ENCODE results near the gene RHOXF2.
"Not testable (repeated sequence)": the region's sequence is repeated elsewhere in the genome, so short reads cannot be mapped to it uniquely, and the experiment has no call there.

RHOXF2 gene

GRCh38 chrX:120158313-120158712 is at the start of gene RHOXF2:
Gene RHOXF2, plus strand, starts transcription at chrX:120158613. Its CDS starts 138 bp downstream, at chrX:120158751.
- DNase-seq; intact Hi-C loops (cut with DNase I): not testable (repeated sequence)

DNA sequence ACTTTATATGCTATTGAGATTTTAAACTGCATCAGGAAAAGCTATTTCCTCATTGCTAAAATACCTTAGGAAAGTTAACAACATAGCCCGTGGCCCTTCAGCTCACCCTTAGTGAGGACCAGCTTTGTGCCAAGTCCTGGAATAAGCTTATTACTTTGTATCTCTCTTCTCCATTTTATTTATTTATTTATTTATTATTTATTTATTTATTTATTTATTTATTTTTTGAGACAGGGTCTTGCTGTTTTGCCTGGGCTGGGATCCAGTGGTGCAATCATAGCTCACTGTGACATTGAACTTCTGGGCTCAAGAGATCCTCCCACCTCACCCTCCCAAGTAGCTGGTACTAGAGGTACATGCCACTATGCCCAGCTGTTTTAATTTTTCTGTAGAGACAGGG is 49.0 kb upstream of the RHOXF2 start:
- intact Hi-C loops (cut with DNase I) = no loop called here
- DNase-seq = no peak

GRCh38 chrX:120111611-120112010 is 46.8 kb upstream of the RHOXF2 start:
- DNase-seq = no peak
- intact Hi-C loops (cut with DNase I) = loop anchor here (10.0 kb wide), 1 partner anchor 97 kb away; no protein-coding TSS in a partner anchor

GRCh38 chrX:120115438-120115963 is 42.9 kb upstream of the RHOXF2 start, which contains the start of gene RHOXF1:
Gene RHOXF1, minus strand, starts transcription at chrX:120115913. Its CDS starts 51 bp downstream, at chrX:120115862.
- intact Hi-C loops (cut with DNase I) = loop anchor here (10.0 kb wide), 1 partner anchor 101 kb away; no protein-coding TSS in a partner anchor

DNA sequence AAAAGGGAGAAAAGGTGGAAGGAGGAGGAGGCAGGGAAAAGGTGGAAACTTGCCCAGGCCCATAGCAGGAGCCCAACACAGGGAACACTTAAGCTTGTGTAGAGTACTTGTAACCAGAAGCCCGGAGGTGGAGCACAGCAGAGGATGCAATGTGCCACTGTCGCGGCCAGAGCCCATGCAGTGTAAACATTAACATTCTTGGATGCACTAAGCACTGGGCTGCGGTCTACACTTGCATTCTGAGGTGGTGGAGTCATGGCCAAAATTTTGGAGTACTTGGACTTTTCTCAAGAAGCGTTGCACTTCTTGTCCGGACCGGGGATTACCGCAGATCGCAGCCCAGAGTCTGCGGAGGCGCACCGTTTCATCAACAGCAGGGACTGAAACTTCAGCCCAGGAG is 38.2 kb upstream of the RHOXF2 start:
- intact Hi-C loops (cut with DNase I) = no loop called here
- no peak for DNase-seq

More at GRCh38 chrX:120115438-120115963, 42.9 kb upstream of the RHOXF2 start, which contains the start of gene RHOXF1:
- peak in 1 of 10 donors; percentile 55 for DNase-seq

DNA sequence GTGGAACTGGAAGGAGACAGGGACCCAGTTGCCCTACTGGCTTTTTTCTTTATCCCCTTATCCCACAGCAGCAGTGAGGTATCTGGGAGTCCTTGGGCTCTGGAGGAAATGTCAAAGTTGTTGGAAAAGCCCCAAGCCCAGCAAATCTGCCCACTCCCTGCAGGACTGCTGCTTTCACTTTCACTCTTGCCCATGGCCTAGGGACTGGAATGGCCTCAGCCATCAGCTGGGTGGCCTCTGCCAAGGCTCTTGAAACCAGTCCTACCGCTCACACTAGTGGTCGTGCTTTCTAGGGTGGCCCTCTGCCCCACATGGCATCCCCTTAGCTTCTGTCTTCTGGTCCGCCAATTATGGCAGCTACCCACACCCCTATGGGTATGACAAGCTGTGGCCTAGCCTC is 33.0 kb upstream of the RHOXF2 start:
- DNase-seq = no peak
- intact Hi-C loops (cut with DNase I) = no loop called here

DNA sequence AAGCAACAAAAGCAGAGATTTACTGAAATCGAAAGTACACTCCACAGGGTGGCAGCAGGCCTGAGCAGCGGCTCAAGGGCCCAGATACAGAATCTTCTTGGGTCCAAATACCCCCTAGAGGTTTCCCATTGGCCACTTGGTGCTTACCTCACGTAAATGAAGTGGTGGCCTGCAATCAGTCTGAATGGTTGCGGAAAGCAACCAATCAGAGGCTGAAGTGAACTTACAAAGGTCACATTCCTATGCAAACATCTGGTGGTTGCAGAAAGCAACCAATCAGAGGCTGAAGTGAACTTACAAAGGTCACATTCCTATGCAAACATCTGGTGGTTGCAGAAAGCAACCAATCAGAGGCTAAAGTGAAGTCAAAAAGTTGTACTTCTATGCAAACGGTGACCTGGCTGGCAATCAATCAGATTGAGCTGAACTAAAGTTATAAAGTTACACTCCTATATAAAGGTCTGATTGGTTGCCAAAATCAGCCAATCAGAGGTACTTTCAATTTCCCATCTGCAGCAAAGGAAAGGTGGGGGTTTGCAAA is 30.0 kb upstream of the RHOXF2 start:
- intact Hi-C loops (cut with DNase I); DNase-seq: not testable (repeated sequence)

DNA sequence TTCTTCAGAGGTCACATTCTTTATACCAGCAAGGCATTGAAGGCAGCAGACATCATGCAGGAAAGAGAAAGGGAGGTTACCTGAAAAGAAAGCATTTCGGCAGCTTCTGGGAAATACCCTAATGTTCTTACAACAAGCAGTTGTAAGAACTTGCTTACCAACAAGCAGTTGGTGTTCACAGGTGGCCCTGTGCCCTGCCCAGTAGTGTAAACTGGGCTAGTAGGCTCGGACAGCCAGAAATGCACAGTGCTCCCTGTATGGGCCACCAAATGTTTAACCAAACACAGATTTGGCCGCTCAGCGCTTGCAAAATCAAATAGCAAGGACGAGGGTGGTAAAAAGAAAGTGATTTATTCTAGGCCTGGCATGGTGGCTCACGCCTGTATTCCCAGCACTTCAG is 22.3 kb upstream of the RHOXF2 start:
- DNase-seq = no peak
- intact Hi-C loops (cut with DNase I) = no loop called here

GRCh38 chrX:120136840-120137239 is 21.6 kb upstream of the RHOXF2 start:
- intact Hi-C loops (cut with DNase I) = no loop called here
- DNase-seq = no peak

- intact Hi-C loops (cut with DNase I) = no loop called here
- DNase-seq = no peak
Measured at GRCh38 chrX:120137439-120137838, 21.0 kb upstream of the RHOXF2 start.

DNA sequence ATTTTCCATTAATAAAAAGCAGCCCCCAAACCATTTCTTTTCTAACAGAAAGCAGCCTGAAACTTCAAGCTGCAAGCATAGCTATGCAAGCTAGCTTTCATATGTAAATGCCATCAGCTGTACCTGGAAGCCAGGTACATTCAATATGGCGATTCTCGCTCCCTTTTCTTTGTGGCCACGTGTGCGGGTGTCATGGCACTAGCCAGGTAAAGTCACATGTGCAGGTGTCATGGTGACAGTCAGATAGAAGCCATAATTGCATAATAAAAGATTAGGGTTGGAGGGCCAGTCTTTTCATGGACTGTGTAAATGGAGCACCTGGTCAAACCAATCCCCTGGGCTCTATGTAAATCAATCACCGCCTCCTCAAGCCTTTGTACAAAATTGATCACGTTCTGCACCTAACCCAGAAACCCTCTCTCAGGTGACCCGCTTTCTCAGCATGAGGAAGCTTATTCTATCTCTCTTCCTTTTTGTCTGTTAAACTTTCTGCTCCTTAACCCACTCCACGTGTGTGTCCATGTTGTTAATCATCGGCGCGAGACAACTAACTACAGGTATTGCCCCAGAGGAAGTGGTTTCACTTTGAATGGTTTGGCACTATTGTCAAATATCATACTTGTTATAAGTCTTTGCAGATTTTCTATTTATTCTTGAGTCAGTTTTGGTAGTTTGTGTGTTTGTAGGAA is 18.0 kb upstream of the RHOXF2 start:
- intact Hi-C loops (cut with DNase I) = no loop called here
- DNase-seq = no peak

DNA sequence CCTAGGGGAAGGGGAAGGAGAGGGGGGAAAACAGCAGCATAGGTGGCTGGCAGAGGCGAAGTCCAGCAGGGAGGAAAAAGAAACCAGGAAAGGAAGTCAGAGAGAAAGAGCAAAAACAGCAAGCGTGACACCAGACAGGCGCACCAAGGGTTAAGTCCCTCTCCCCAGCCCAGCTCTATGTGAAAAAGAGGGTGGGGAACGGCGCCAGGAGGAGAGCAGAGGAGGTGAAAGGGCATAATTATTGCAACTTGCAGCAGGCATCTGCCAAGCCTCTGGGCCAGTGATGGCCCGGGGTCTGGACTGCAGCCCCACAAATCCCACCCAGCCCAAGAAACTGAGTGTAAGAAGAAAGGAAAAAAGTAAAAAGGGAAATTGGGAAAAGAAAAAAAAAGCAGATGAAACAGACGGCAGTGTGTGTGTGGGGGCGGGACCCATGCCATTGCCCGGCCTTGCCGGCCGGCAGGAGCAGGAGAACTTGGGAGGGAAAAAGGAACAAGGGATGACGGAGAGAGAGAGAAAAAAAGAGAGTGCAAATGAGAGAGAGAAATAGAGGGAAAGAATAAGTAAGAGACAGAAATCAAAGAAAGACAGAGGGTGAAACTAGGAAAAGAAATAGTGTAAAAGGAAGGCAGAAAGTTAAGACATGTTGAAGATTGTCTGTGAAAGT is 14.1 kb upstream of the RHOXF2 start:
- peak in 2 of 10 donors; percentile 14 to 79 for DNase-seq
- intact Hi-C loops (cut with DNase I) = no loop called here

DNA sequence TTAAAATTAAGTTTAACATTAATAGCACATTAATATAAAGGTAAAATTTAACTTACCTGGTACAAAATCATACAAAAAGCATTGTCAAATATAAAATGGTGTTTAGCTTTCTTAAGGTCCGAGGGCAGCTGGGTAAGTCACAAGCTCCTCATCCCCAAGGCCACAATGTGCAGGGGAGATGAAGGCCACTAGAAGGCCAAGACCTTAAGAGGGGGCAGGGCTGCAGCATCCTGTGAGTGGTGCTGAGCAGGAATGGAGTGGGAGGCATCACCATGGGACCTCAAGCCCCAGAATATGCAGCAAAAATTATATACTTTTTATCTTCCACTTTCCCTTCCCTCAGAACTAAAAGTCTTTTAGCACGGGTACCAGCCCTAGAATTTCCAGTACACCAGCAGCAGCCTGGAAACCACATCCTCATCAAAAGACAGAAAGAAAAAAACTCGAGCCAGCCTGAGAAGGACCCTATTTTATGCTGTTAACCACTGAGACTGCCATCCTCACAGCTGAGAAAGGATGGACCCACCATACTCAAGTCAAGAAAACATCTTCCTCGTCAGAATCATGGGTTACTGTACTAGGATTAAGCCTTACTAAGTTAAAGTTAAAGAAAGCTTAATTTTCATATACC is 13.0 kb upstream of the RHOXF2 start:
- intact Hi-C loops (cut with DNase I) = no loop called here
- DNase-seq = no peak

DNA sequence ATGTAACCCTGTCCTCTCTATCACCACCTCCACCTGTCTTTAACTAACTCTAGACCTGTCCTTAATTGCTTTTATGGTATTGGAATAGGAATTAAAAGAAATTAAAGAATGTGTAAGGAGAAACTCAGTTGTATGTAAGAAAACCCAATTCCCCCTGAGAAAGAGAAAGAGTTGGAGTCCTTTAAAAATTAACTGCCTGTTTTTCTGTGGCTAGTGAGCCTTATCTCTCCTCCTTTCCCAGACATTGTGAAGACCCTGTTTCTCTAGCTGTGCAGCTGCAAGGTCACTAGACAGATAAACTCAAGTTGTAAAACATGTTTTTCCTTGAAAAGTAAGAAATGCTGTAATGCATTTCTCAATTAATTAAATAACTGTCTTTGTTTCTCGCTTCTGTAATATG is 12.1 kb upstream of the RHOXF2 start:
- DNase-seq; intact Hi-C loops (cut with DNase I): not testable (repeated sequence)

GRCh38 chrX:120147537-120147936 is 10.9 kb upstream of the RHOXF2 start:
- intact Hi-C loops (cut with DNase I) = no loop called here

DNA sequence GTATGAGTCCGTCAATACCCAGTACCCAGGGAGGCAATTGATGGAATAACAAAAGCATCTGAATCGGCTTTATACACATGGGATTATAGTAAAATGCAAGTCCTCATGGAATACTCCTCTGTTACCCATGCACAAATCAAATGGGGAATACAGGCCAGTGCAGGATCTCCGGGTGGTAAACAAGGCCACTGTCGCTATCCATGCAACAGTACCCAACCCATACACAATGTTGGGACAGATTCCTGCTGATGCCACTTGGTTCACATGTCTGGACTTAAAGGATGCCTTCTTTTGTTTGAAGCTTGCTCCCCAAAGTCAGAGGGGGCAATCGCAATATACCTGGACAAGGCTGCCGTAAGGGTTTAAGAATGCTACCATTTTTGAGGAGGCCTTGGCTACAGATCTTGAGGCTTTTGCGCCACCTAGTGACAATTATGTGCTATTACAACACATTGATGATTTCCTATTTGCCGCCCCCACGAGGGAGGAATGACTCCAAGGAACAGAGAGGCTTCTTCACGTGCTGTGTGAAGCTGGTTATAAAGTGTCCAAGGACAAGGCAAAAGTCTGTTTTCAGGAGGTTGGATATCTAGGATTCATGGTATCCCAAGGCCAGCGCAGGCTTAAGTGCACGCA is 8.2 kb upstream of the RHOXF2 start:
- intact Hi-C loops (cut with DNase I); DNase-seq: not testable (repeated sequence)

More at GRCh38 chrX:120147537-120147936, 10.9 kb upstream of the RHOXF2 start:
- DNase-seq = no peak

DNA sequence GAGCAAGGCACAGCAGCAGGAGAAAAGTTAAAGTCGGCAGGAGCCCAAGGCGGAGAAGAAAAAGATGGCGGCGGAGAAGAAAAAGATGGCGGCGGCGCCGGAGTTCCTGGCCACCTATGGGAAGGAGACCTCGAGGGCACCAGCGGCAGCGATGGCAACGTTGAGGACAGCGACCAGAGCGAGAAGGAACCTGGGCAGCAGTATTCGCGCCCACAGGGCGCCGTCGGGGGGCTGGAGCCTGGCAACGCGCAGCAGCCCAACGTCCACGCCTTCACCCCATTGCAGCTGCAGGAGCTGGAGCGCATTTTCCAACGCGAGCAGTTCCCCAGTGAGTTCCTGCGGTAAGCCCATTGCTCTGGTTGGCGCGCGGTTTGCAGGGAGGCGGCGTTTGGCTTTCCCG is 673 bp downstream of the RHOXF2 start:
- intact Hi-C loops (cut with DNase I); DNase-seq: not testable (repeated sequence)

DNA sequence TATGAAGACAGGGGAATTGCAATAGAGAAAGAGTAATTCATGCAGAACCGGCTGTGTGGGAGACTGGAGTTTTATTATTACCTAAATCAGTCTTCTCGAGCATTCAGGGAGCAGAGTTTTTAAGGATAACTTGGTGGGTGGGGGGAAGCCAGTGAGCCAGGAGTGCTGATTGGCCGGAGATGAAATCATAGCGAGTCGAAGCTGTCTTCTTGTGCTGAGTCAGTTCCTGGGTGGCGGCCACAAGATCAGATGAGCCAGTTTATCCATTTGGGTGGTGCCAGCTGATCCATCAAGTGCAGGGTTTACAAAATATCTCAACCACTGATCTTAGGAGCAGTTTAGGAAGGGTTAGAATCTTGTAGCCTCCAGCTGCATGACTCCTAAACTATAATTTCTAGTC is 34.8 kb downstream of the RHOXF2 start:
- DNase-seq; intact Hi-C loops (cut with DNase I): not testable (repeated sequence)

- intact Hi-C loops (cut with DNase I) = not testable (repeated sequence)
Measured at GRCh38 chrX:120193720-120194119, 35.3 kb downstream of the RHOXF2 start.

GRCh38 chrX:120195786-120196185 is 37.4 kb downstream of the RHOXF2 start:
- DNase-seq; intact Hi-C loops (cut with DNase I): not testable (repeated sequence)

More at GRCh38 chrX:120193720-120194119, 35.3 kb downstream of the RHOXF2 start:
- not testable (repeated sequence) for DNase-seq

Measured in posterior cingulate gyrus (tissue), 11 donors.